Osteocyte (in vitro differentiated cells): ENCODE data around the gene FHIT. TPM values are rescaled to one million over a fixed set of nuclear protein-coding genes. Genes with fewer than 3 reads are reported as not detected.

Experiments used
- DNase-seq: peaks from one replicate; pipeline ENCODE4 v3.0.0; 2021; ENCODE audit warnings: mixed read lengths; ENCODE audit not compliant: unreplicated experiment; ENCODE audit errors: extremely low spot score
- H3K27ac Mint-ChIP-seq: one replicate; pipeline ENCODE4 v1.8.0; 2021; ENCODE audit warnings: mild to moderate bottlenecking, mixed read lengths; ENCODE audit not compliant: unreplicated experiment
- H3K27me3 Mint-ChIP-seq: one replicate; pipeline ENCODE4 v1.8.0; 2021; ENCODE audit warnings: mixed read lengths; ENCODE audit not compliant: unreplicated experiment
- H3K36me3 Mint-ChIP-seq: one replicate; pipeline ENCODE4 v1.8.0; 2021; ENCODE audit warnings: mixed read lengths; ENCODE audit not compliant: unreplicated experiment
- H3K4me1 Mint-ChIP-seq: one replicate; pipeline ENCODE4 v1.8.0; 2021; ENCODE audit warnings: mixed read lengths; ENCODE audit not compliant: unreplicated experiment
- H3K4me3 Mint-ChIP-seq: one replicate; pipeline ENCODE4 v1.8.0; 2021; ENCODE audit warnings: mild to moderate bottlenecking, moderate library complexity, mixed read lengths; ENCODE audit not compliant: unreplicated experiment
- H3K9me3 Mint-ChIP-seq: one replicate; pipeline ENCODE4 v1.8.0; 2021; ENCODE audit warnings: mixed read lengths; ENCODE audit not compliant: unreplicated experiment
- CTCF ChIP-seq: fragments of 200-600 bp; sonication (generic); IDR thresholded peaks from 2 replicates; pipeline ENCODE4 v1.5.0; 2021; ENCODE audit warnings: antibody characterized with exemption, mild to moderate bottlenecking, moderate library complexity
- total RNA-seq: library from RNA; stranded (reverse); gene quantifications from 2 replicates; pipeline ENCODE4 v1.2.1, GENCODE V29; 2021

Gene FHIT
- total RNA-seq, 1 donor from 2014 or later, result 2.3 TPM

GRCh38 chr3:61138401-61138800 is 112.9 kb downstream of the FHIT start:
- no peak for TF ChIP-seq CTCF
- Mint-ChIP-seq H3K27ac (no peak overlapping the region), H3K4me1 (no peaks in the 10 kb centered on the region), H3K9me3 (peaks cover 4% of the 10 kb centered on the region), H3K27me3 (no peaks in the 10 kb centered on the region), H3K4me3 (no peak overlapping the region), H3K36me3 (peaks cover 2% of the 10 kb centered on the region)
- DNase-seq, result no peak

- no peak for DNase-seq
- TF ChIP-seq CTCF, result no peak
- Mint-ChIP-seq H3K4me1 (no peaks in the 10 kb centered on the region), H3K9me3 (peaks cover 4% of the 10 kb centered on the region), H3K27me3 (no peaks in the 10 kb centered on the region), H3K27ac (no peak overlapping the region), H3K36me3 (no peaks in the 10 kb centered on the region), H3K4me3 (no peak overlapping the region)
Measured at GRCh38 chr3:61136191-61136590, 115.1 kb downstream of the FHIT start.

- Mint-ChIP-seq H3K36me3 (no peaks in the 10 kb centered on the region), H3K4me3 (no peak overlapping the region), H3K27ac (no peak overlapping the region), H3K27me3 (no peaks in the 10 kb centered on the region), H3K4me1 (no peaks in the 10 kb centered on the region), H3K9me3 (peaks cover under 1% of the 10 kb centered on the region)
- DNase-seq, result no peak
- TF ChIP-seq CTCF, result no peak
Measured at GRCh38 chr3:61134532-61134931, 116.7 kb downstream of the FHIT start.

GRCh38 chr3:61132062-61132461 is 119.2 kb downstream of the FHIT start:
- no peaks in the 10 kb centered on the region for H3K27me3 Mint-ChIP-seq
- no peak for DNase-seq
- no peak overlapping the region for H3K4me3 Mint-ChIP-seq
- TF ChIP-seq CTCF, result no peak
- no peaks in the 10 kb centered on the region for H3K4me1 Mint-ChIP-seq
- no peaks in the 10 kb centered on the region for H3K9me3 Mint-ChIP-seq
- H3K27ac Mint-ChIP-seq, result no peak overlapping the region
- no peaks in the 10 kb centered on the region for H3K36me3 Mint-ChIP-seq

GRCh38 chr3:61118830-61119229 is 132.4 kb downstream of the FHIT start:
- Mint-ChIP-seq H3K27ac (no peak overlapping the region), H3K4me1 (no peaks in the 10 kb centered on the region), H3K9me3 (peaks cover 17% of the 10 kb centered on the region), H3K27me3 (peaks cover 2% of the 10 kb centered on the region), H3K36me3 (no peaks in the 10 kb centered on the region), H3K4me3 (no peak overlapping the region)
- TF ChIP-seq CTCF, result no peak
- no peak for DNase-seq
